GM19035 (cell line): ENCODE measurements around the gene LSAMP.

Experiments used
- ATAC-seq: cut with Tn5 transposase; IDR thresholded peaks from one replicate; pipeline ENCODE4 v1.9.1; 2021; ENCODE audit not compliant: unreplicated experiment

LSAMP gene

DNA sequence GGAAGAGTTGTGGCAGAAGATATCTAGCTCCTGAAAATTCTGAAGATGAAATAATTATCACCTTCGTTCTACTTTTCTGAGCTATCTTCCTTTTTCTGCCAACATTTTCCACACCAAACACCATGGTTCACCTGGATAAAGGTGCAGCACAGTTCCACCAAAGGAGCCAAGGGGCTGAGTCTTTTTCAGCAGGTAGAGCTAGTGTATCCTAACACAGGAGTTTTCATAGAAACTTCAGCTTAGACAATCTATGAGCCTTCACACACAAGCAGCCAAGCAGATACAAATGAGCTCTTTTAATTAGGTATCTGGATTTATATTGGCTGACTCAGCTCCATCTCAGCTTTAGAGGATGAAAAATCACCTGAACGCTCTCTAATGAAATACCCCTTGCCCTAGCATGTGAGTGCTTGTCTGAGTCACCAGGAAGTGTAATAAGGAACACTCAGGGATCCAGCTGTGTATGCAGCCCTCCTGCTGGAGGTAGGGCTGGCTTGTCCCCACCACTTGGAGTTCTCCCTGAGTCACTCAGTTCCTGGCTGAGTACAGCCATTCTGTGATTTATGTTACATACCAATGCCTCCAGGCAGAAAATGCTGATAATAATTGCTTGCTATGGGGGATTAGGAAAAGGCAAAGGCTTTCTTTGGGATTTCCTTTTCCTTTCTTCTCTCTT is 385.7 kb downstream of the LSAMP start:
- ATAC-seq, result no peak

DNA sequence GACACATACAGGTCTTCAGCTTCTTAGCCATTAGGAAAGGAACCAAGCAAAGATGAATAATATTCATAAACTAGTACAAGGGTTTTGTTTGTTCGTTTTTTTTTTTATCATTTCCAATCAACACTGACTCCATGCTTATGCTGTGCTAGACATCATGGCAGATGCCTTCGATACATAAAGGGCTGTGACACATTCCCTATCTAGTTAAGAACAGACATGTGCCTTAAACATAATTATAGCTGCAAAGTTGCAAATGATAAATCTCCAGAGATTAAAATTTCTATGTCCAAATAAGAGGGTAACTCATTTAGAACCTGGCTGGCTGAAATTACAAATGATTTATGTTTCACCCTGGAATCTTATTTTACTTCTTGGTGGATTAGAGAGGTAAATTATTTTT is 386.4 kb downstream of the LSAMP start:
- no peak for ATAC-seq

DNA sequence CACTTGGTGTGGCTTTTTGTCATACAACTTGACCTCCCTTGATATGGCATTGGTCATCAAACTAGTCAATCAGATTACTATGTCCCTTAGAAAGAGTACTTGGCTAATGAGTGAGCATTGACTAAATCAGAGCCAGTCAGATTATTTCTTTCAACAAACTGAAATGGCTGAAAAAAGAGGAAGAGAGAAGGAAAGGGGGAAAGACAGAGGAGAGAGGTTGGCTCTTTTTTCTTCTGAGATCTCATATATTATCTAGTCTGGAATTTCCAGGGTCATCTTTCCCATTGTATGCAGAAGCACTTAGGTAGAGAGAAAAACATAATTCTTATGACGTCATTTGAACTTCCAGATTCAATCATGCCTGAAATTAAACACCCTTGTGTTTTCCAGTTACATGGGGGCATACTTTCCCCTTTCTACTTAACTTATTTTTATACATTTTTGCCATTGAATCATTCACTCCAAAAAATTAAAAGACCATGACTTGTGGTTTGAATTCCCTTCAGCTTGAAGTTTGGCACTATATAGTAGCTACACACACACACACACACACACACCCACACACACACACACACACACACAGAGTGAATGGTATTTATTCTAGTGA is 387.8 kb downstream of the LSAMP start:
- ATAC-seq, result no peak

DNA sequence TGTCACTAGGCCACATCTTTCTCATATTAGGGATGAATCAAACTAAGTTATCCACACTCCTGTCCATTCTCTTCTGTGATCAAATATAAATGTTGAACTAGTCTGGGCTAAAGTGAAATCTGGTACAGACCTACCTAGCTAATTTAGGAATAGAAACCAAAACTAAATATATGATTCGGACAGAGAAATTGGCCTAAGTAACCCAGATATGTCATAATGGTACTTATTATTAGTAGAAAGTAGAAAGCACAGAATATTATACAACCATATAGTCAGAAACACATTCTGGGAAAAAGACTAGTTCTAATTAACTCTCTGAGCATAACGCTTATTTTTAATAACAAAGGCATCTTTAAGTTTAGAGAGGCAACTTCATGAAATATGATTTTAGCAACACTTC is 389.0 kb downstream of the LSAMP start:
- ATAC-seq, result peak; percentile 94

DNA sequence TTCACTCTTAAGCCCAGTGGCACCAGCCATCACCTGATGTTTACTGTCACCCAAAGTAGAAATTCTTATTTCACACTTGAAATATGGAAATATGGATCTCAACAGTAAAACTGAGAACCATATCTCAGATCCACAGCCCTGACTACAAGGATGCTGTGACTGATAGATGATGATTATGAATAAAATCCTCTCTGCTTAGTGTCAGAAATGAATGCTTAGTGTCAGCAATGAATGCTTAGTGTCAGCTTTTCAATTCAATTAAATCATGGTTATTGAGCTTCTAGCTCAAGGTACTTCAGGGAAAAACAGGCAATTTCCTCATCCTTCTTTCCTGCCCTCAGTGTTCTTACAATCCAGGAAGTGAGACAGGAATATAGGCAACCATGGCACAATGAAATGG is 392.3 kb downstream of the LSAMP start:
- ATAC-seq, result no peak

DNA sequence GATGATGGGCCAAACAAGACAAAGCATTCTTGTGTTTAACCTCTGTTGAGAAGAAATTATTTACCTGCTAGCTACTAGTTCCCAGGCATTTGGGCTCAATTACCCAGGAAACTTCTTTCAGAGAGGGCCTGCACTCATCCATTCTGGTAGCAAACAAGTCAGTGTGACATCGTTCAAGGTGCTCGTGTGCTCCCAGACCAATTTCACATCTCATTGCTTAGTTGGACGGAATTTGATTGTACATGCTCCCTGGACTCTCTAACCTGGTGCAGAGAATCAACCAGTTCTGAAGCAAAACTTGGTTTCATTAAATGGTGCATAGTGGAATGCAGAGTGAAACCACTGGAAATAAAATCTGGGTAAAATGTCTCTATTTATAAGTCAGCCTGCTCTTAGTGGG is 392.7 kb downstream of the LSAMP start:
- no peak for ATAC-seq

DNA sequence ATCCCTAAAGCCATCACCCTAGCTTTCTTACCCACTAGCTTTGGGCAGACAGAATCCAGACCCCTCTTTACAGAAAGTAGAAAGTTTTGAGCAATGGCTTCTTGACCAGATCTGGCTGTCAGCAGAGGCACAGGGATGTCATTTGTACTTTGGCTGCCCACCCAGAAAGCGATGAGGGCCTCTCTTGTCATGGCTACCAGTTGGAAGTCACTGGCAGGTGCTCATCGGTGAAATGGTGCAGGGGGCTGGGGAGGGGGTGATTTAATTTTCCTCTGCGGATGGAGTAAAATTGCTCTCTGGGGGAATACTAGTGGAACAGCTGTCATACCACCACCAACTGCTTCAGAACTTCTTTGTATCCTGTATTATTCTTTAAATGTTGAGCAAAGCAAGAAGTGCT is 393.7 kb downstream of the LSAMP start:
- no peak for ATAC-seq

DNA sequence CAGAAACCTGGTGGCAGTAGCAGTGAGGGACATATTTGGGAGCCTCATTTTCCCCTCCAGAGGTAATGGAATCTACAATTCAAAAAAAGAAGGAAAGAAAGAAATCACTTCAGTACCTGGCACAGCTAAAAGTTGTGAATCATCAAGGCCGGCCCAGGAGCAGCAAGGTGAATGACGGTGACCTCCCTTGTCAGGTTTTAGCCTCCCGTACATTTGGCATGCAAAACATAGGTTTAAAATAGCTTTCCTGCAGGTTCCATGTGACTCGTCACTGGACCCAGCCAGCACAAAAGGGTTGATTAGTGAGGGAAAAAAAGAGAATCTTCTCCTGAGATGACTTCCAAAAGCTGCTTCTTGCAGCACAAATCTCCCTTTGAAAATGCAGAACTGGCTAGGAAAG is 394.2 kb downstream of the LSAMP start:
- peak; percentile 65 for ATAC-seq

DNA sequence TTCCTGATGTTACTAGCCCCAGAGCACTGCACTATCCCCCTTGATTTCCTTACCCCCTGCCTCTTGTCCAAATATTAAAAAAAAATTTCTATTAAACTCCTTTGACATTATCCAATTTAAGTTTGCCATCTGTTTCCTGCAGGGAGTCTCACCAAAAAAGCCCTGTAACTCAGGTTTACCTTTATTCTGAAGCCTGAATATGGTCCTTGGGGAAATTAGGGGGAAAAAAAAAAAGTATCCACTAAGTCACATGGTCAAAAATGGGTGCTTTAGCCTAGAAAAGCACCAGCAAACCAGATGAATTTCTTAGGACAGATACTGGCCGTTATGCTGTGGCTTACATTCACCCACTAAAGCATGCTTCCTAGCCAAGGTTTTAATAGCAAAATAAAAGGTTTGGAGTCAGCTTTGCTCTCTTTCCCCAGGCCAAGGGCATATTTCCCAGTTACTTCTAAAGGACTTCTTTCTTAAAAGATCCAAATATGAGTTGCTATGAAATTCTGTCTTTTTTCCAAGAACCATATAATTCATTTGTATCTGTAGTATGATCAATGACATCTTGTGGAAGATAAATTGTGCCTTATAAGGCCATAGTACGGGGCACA is 394.9 kb downstream of the LSAMP start:
- ATAC-seq, result no peak

DNA sequence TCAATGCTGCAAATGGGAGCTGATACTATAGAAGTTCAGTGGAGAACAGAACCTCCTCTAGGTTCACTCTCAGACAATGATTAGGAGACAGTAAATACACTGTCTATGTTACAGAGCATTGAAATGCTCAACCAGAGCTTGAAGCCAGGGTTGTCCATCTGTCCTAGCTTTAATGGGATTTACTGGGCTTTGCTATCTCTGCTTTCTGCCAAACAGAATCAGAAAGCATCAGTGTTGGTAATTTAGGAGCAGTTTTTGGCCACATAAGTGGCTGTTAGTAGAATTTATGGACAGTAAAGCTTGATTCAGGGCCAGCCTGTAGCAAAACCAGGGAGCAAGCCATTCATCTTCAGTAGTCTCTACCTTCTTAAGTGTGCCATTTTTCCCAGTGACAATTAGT is 396.3 kb downstream of the LSAMP start:
- ATAC-seq, result no peak

DNA sequence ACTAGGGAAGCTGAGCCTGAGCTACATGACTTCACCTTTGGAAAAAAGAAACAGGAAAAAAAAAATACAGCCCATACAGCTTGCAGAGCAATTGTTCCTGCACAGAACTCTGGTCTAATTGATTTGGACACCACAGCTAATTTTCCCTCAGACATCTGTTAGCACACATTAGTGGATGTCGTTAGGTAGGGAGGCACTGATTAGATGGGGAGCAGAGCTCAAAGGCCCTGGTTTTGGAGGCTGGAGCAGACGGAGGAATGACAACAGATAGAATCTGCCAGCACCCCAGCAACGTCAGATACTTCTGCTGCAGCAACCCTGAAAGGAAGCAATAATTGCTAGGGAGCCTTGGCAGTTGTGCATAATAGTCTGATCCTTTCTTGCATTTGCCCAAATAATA is 398.9 kb downstream of the LSAMP start:
- ATAC-seq, result no peak

DNA sequence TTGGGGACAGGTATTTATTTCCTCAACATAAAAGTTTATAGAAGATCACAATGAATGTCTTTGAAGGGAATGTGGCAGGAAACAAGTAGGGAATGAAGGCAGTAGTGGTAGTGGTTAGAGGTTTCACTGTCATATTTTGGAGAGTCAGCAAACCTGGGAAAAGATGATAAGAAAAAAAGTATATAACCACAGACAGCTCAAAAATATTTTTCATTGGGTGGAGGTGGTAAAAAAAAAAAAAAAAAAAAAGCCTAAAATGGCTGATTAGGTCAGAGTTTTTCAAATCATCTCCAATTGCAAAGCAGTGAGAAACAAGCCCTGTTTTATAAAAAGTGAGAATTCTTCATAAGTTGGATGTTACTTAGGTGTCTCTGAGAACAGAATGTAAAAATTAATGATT is 400.0 kb downstream of the LSAMP start:
- ATAC-seq, result no peak

DNA sequence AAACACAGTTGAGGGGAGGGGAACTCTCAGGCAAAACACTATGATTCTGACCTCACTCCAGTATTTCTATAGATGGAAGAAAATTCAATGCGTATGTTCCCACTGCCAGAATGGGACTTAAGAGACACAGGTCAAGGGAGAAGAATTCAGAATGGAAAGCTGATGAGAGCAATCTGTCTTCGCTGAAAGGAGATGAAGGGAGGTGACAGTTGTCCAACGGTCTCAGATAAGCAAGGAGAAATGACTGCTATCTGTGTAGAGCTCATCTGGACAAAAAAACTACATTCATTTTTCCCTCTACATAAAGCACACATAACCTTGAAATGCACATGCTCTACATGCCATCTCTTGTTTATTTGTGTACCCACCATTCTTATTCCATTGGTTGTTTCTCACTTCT is 405.1 kb downstream of the LSAMP start:
- no peak for ATAC-seq

DNA sequence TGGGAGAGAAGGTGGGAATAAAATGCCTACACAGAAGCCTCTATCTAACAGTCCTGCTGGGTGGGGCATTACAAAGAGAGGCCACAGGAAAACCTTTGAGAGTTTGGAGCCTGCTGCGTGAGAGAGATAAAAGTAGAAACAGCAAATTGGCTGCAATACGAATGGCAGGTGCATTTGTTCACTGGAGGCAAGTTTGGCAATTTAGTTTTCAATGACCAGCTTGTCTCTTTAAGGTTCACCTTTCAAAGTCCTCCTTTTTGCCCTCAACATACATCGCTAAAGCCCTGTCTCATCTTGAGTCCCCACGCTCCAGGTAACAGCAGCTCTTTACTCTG is 405.7 kb downstream of the LSAMP start:
- no peak for ATAC-seq

DNA sequence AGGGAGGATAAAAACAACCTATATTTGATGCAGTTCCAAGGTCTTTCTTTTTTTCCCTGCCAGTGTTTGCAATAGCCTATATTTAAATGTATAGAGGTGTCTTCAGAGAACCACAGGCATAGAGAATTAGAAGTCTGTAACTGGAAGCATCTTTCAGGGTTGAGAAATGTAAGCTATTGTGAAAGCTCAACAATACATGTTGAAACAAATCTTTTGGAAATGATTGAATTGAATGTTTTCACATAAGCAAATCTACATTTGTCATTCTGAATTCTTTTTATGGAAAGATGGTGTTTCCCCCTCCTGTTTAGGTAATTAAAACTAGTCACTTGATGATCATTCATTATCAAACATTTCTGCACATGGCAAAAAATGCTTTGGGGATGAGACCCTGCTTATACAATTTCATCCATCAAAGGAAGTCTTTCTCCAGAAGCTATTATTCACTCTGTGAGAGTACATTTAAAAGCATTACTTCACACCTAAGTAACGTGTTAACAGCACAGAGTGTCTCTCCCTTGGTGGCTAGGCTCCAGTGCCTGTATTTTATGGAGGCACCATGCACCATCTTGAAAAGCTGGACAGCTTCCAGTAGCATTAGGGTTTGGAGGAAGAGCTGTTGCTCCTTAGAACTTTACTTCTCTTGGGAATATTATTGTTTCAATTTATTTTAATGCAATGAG is 406.2 kb downstream of the LSAMP start:
- no peak for ATAC-seq

DNA sequence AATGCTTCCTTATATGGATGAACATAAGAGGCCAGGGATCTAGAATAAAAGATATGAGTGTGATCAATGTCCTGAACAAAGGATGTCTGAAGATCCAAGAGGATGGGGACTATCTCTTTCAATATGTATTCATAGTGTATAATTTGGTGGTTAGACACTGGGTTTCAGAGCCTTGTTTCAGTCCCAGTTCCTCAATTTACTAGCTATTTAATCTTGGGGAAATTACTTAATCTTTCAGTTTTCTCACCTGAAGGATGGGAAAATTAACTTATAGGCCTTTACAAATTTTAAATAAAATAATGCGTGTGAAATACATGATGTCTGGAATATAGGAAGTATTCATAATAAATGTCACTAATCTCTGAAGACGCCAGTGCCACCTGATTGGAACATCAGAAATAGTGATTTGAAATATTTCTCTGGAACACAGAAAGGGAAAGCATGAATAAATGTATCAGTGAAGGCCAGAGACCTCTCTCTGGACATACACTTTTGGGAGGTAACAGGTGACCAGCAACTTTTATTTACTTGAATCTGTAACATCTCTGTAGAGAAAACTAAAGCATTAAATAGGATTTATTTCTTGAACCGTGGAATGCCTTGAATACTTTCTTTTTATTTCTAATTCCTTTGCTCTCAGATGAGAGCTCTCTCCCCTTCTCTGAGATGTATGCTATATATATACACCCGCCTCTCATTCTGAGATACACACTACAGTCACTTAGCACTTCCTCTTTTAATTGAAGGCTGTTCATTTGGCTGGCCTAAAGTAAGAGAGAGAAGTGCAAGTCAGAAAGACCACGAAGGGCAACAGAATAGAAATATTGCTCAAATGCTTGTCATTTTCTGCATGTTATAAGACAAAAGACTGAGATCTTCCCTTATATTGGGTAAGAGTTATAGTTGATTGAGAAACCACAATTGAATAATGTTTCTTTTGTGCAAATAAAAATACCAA is 407.1 kb downstream of the LSAMP start:
- ATAC-seq, result peak; percentile 99

DNA sequence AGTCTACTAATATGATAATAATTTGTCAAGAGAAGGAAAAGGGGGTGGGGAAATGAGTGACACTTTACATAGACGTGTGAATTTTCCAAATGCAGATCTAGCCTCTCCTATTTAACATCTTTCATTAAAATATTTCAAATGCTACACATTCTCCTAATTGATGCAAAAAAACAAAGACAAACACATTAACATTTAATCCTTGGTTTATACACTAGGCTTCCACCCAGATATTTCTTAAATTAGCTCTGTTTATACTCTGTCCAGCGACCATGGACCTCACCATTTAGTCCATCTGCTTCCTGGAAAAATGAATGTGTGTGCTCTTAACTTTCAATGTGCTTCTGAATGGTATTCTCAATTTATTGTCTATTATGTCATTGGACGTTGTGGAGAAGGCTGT is 409.9 kb downstream of the LSAMP start:
- ATAC-seq, result no peak

DNA sequence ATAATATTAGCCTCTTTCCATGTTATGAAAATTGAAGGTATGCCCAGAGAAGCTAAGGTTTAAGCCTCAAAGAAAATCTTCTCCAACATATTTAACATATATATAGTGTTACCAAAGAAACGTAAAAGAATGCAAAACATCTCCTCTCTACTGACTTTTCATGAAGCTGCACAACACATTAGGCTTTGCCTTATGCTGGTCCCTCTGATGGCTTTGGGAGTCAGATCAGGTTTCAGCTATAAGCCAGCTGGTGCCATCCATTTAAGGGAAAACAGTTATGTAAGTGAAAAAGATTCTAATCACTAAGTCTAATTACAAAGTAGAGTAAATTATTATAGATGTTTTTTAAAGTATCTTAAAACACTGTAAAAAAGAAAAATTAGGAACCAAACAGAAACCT is 410.5 kb downstream of the LSAMP start:
- ATAC-seq, result no peak

DNA sequence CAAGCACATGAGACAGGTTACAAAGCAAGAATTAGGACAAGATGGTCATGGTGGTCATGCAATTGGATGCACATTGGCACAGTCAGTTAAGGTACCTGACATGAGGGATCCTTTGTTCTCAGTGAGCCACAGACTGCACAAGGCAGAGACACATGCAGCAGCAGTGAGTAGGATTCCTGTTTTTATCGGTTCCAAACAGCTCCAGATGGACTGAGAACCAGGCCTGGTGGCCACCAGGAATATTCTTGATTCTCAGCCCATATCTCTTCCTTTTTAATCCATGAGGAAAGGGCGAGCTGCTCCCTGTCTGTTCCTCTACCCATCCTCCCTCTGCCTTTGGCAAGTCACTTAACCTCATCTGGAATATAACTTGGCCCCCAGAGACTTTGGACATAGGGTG is 411.2 kb downstream of the LSAMP start:
- no peak for ATAC-seq

DNA sequence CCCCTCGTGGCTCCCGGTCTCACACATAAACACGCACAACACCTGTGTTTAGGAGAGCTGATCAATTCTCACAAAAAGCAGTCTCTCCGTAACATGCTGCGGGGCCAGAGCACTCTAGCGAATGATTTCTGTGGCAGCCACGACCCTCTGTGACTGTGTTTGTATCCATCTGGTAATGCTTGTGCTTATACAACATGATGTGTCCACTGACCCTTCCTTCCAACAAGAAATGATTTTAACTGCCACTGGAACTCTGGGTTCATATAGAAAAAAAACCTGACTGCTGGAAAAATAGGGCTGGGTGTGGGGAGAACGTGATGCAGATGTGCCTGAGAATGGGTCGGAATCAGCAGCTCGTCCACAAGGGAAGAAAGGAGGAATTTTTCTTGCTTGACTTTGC is 411.8 kb downstream of the LSAMP start:
- no peak for ATAC-seq

DNA sequence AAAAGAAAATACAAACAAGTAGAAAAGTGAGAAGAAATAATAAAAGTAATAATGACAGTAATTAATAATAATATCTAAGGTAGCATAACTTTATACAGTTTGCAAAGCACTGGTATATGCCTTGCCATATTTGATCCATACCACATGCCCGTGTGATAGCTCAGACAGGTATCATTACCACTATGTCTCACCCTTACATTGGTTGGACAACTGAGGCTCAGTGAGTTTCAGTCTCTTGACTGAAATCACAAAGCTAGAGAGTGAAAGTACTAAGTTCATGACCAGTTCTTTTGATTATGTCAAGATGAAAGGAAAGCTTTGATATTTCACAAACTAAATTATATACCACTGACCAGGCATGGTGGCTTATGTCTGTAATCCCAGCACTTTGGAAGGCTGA is 413.1 kb downstream of the LSAMP start:
- ATAC-seq, result no peak
